A549 (cell line): Measurements from ENCODE around the gene WBP2. TPM values are rescaled to one million over a fixed set of nuclear protein-coding genes. Genes with fewer than 3 reads are reported as not detected.

Experiments used
- ATAC-seq, 2 experiments: fragments of 200-7000 bp in 1 of 2; fragments of >200 bp in 1 of 2; cut with Nextera tagmentation in 1 of 2; cut with Tn5 transposase in 1 of 2; 3 replicates each; pipeline versions ENCODE4 v1.8.0 to v1.9.1; 2018 to 2020; ENCODE audit warnings: mild to moderate bottlenecking in 1 of 2, moderate library complexity in 1 of 2
- CTCF ChIA-PET: fragments of 300-600 bp; sonication (Branson Sonifier 250); formaldehyde crosslinking; extraction: SDS; loops from one replicate; lab custom pipeline; 2021; ENCODE audit warnings: antibody characterized with exemption, inconsistent platforms; lab: Yijun Ruan, JAX
- POLR2A ChIA-PET: fragments of 350-600 bp; formaldehyde crosslinking; extraction: SDS; loops from one replicate; lab custom pipeline; 2021; ENCODE audit warnings: antibody characterized with exemption, inconsistent platforms; lab: Yijun Ruan, JAX
- DNase-seq, 2 experiments: peaks; one replicate each; pipeline versions ENCODE4 v3.0.0 to v3.0.0-alpha.2; 2011 to 2016; ENCODE audit warnings: low read depth in 1 of 2, low spot score in 1 of 2
- FAIRE-seq: peaks from 2 replicates; lab custom pipeline; 2011; peaks lifted over from hg19 to GRCh38; lab: Jason Lieb, UNC
- H3K27ac ChIP-seq, 2 experiments: fragments of >200 bp; sonication (Bioruptor Twin); formaldehyde crosslinking; 3 replicates each; pipeline ENCODE4 v1.5.1; 2016 to 2017
- H3K4me1 ChIP-seq: fragments of >200 bp; sonication (Bioruptor Twin); formaldehyde crosslinking; 3 replicates; pipeline ENCODE4 v1.6.1; 2016
- H3K4me2 ChIP-seq: fragments of >200 bp; sonication (Bioruptor Twin); formaldehyde crosslinking; 3 replicates; pipeline ENCODE4 v1.6.1; 2016
- H3K4me3 ChIP-seq: fragments of >200 bp; sonication (Bioruptor Twin); formaldehyde crosslinking; 3 replicates; pipeline ENCODE4 v1.5.1; 2016
- H3K9me3 ChIP-seq: fragments of >200 bp; sonication (Bioruptor Twin); formaldehyde crosslinking; 3 replicates; pipeline ENCODE4 v1.6.1; 2016
- CBX8 ChIP-seq: fragments of 200-600 bp; sonication (generic); IDR thresholded peaks from 2 replicates; pipeline ENCODE4 v1.6.1; 2016
- CEBPB ChIP-seq, 2 experiments: fragments of >200 bp in 1 of 2; sonication (Bioruptor Twin) in 1 of 2; formaldehyde crosslinking in 1 of 2; IDR thresholded peaks; 2 replicates each; pipeline ENCODE4 v1.6.1; 2012 to 2016
- CTCF ChIP-seq: fragments of >200 bp; sonication (Bioruptor Twin); formaldehyde crosslinking; IDR thresholded peaks from 3 replicates; pipeline ENCODE4 v1.5.1; 2016
- FOSB ChIP-seq: fragments of 250-450 bp; sonication (Bioruptor Pico); IDR thresholded peaks from 2 replicates; pipeline ENCODE4 v1.5.0; 2020; ENCODE audit warnings: mild to moderate bottlenecking, moderate library complexity
- GATA3 ChIP-seq: IDR thresholded peaks from 2 replicates; pipeline ENCODE4 v1.6.1; 2012; ENCODE audit warnings: borderline replicate concordance
- JUN ChIP-seq, 2 experiments: fragments of >200 bp; sonication (Bioruptor Twin); formaldehyde crosslinking; IDR thresholded peaks; 2 replicates in 1 of 2; 3 replicates in 1 of 2; pipeline ENCODE4 v1.6.1; 2016 to 2017
- JUNB ChIP-seq: fragments of >200 bp; sonication (Bioruptor Twin); formaldehyde crosslinking; IDR thresholded peaks from 2 replicates; pipeline ENCODE4 v1.6.1; 2016
- KDM5A ChIP-seq: fragments of 200-600 bp; sonication (generic); IDR thresholded peaks from 2 replicates; pipeline ENCODE4 v1.6.1; 2016; ENCODE audit warnings: antibody characterized with exemption, mild to moderate bottlenecking
- MAFK ChIP-seq: fragments of 450-650 bp; IDR thresholded peaks from 2 replicates; pipeline ENCODE4 v1.6.1; 2014; ENCODE audit not compliant: partially characterized antibody
- MAZ ChIP-seq: fragments of 150-350 bp; IDR thresholded peaks from 2 replicates; pipeline ENCODE4 v1.6.1; 2014; ENCODE audit warnings: antibody characterized with exemption, low read depth, low read length, borderline replicate concordance
- MYC ChIP-seq: IDR thresholded peaks from 2 replicates; pipeline ENCODE4 v1.6.1; 2012; ENCODE audit warnings: mild to moderate bottlenecking, inconsistent platforms, low read length, improper control_type of control experiment, borderline replicate concordance
- PHF8 ChIP-seq: fragments of 200-600 bp; sonication (generic); IDR thresholded peaks from 2 replicates; pipeline ENCODE4 v1.6.1; 2016; ENCODE audit warnings: low read depth, mild to moderate bottlenecking, antibody characterized with exemption, moderate library complexity, borderline replicate concordance
- POLR2A ChIP-seq: IDR thresholded peaks from 2 replicates; pipeline ENCODE4 v1.6.1; 2012; ENCODE audit warnings: mild to moderate bottlenecking, low read length
- POLR2AphosphoS2 ChIP-seq: conservative IDR thresholded peaks from 2 replicates; pipeline ENCODE4 v1.6.1; 2012; ENCODE audit warnings: low read length, improper control_type of control experiment, inconsistent platforms
- RFX5 ChIP-seq: fragments of 450-650 bp; IDR thresholded peaks from 2 replicates; pipeline ENCODE4 v1.7.1; 2014; ENCODE audit warnings: antibody characterized with exemption, mild to moderate bottlenecking, moderate library complexity
- SMC3 ChIP-seq: fragments of >200 bp; sonication (Bioruptor Twin); formaldehyde crosslinking; IDR thresholded peaks from 3 replicates; pipeline ENCODE4 v1.6.1; 2018; ENCODE audit warnings: inconsistent platforms
- TP53 ChIP-seq: fragments of 250-450 bp; sonication (Bioruptor Pico); IDR thresholded peaks from 2 replicates; pipeline ENCODE4 v1.5.0; 2021; ENCODE audit warnings: mild to moderate bottlenecking, moderate library complexity
- ZC3H11A ChIP-seq: fragments of 450-650 bp; IDR thresholded peaks from 2 replicates; pipeline ENCODE4 v1.6.1; 2014; ENCODE audit warnings: antibody characterized with exemption, mild to moderate bottlenecking
- WGBS: methylation state at CpG from one replicate; pipeline ENCODE4 v1.1.6; 2017; ENCODE audit errors: missing lambda C conversion rate; 5-methylcytosine and 5-hydroxymethylcytosine counted together
- polyA minus RNA-seq: library from RNA; depleted of rRNA, polyadenylated mRNA; stranded (reverse); fragments of >200 nt; gene quantifications from 2 replicates; pipeline ENCODE4 v1.2.3, GENCODE V29; 2011; rRNA and poly(A)+ RNA removed
- polyA plus RNA-seq, 4 experiments: library from polyadenylated mRNA; depleted of rRNA in 3 of 4; stranded (reverse); fragments of >200 nt; fragmentation: RNase III in 1 of 4; extraction: RNeasy Plus Mini Kit Qiagen cat#74134 plus additional on column Dnase treatment in 1 of 4; gene quantifications; 2 replicates in 3 of 4; 3 replicates in 1 of 4; pipeline ENCODE4 v1.2.3, GENCODE V29; 2011 to 2017
- TF ChIP-seq, protein P1 (sequence below): fragments of >200 bp; sonication (Bioruptor Twin); formaldehyde crosslinking; IDR thresholded peaks from 3 replicates; pipeline ENCODE4 v1.6.1; 2016
- TF ChIP-seq, protein P2 (sequence below): fragments of >200 bp; sonication (Bioruptor Twin); formaldehyde crosslinking; IDR thresholded peaks from 2 replicates; pipeline ENCODE4 v1.6.1; 2016
- TF ChIP-seq, protein P3 (sequence below): fragments of 450-650 bp; IDR thresholded peaks from 2 replicates; pipeline ENCODE4 v1.6.1; 2014; ENCODE audit warnings: antibody characterized with exemption
- TF ChIP-seq, protein P4 (sequence below): IDR thresholded peaks from 2 replicates; pipeline ENCODE4 v1.6.1; 2012

The WBP2 gene
- polyA plus RNA-seq (2011; rRNA removed), result 35.6 and 39.7 TPM in 2 replicates
- 26.6 and 35.4 TPM in 2 replicates for polyA plus RNA-seq (2012; cell fraction: cytosol; rRNA removed)
- 60.1 and 71.4 TPM in 2 replicates for polyA plus RNA-seq (2012; cell fraction: nucleus; rRNA removed)
- 111 to 131 TPM (median 116 TPM) in 3 replicates for polyA plus RNA-seq (2017; fragmentation: RNase III; extraction: RNeasy Plus Mini Kit Qiagen cat#74134 plus additional on column Dnase treatment)
- 31.8 and 40.3 TPM in 2 replicates for polyA minus RNA-seq

DNA sequence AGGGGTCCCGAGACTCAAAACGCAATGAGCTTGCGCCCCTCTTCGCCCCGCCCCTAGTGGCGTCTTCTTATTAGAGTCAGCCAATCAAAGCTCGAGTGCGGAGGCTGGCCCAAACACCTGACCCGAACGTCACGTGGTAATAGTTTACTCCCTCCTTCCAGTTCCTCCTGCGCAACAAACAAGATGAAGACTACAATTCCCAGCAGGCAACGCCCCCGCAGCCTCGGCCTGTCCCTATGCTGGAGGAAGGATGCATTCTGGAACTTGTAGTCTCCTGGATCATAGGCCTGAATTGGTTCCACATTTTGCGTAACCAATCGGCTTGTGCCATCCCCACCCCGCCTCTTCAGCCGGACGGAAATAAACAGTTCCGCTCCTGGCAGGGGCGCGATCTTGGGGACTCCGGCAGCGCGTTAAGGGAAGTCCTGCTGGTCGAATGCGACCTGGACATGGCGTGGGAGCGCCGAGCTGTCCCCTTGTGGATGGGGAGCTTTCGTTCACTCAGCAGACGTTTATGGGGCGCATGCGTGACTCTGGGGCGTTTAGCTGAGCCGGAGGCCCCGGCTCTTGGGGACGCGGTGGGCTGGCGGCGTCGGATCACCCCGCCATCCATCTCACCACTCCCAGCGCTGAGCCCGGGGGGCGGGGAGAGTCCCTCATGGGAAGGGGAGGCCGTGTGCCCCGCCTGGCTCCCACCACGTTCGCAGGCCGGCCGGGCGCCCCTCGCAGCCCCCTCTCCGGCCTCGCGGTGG is at the start of gene WBP2:
Gene WBP2, minus strand, starts transcription at position 26 of the 752 bp plus-strand sequence. CDS start 38 bp downstream, outside the sequence.
- H3K9me3 ChIP-seq, result no peaks in the 10 kb centered on the region
- ChIA-PET POLR2A (interaction anchor here (0.6 to 2.8 kb wide), 27 partner anchors 9 to 1111 kb away, joined by 3 to 68 read pairs (median 4); partner anchors contain the start of genes EXOC7, GALK1, MRPL58 and TRIM47), CTCF (interaction anchor here (0.6 to 37.0 kb wide), 21 partner anchors 10 to 409 kb away, joined by 3 to 691 read pairs (median 5); partner anchors contain the start of genes GALK1, TRIM47, TRIM65 and UNC13D)
- peak within 1 kb of the TSS; percentile 91 for H3K4me2 ChIP-seq
- peak within 1 kb of the TSS; percentile 58 for H3K4me3 ChIP-seq
- DNase-seq (peak; percentile 100), FAIRE-seq (peak; percentile 96), ATAC-seq (peak; percentile 90 to 95)
- H3K27ac ChIP-seq, result peak within 1 kb of the TSS; percentile 83 to 91
- under 1% methylated on average over 51 of the region's 58 CpGs for WGBS
- peaks cover 19% of the 10 kb centered on the region for H3K4me1 ChIP-seq
- TF ChIP-seq POLR2AphosphoS2 (no peak), MYC (peak; percentile 24; the same call in 1 of the 2 replicates), RFX5 (peak; percentile 65), GATA3 (0 out of 2 replicates have a peak, but pooled peaks have one; percentile 10), JUNB (no peak), CTCF (peak; percentile 63; the same call in 2 of the 3 replicates), KDM5A (peak; percentile 91), MAFK (no peak), SMC3 (peak; percentile 53; the same call in 2 of the 3 replicates), FOSB (CRISPR knock-in tag) (no peak), POLR2A (peak; percentile 95), CEBPB (IDR thresholded peaks at IDR 0.05) (peak in 1 of 2 experiments; percentile 65; a peak in 2 of 4 replicates), MAZ (no peak; the same call in 1 of the 2 replicates), ZC3H11A (no peak), JUN (IDR thresholded peaks at IDR 0.05) (peak in 1 of 2 experiments; percentile 74; a peak in 3 of 5 replicates), CBX8 (no peak), PHF8 (peak; percentile 85), TP53 (CRISPR knock-in tag) (no peak)
- TF ChIP-seq, protein P1, sequence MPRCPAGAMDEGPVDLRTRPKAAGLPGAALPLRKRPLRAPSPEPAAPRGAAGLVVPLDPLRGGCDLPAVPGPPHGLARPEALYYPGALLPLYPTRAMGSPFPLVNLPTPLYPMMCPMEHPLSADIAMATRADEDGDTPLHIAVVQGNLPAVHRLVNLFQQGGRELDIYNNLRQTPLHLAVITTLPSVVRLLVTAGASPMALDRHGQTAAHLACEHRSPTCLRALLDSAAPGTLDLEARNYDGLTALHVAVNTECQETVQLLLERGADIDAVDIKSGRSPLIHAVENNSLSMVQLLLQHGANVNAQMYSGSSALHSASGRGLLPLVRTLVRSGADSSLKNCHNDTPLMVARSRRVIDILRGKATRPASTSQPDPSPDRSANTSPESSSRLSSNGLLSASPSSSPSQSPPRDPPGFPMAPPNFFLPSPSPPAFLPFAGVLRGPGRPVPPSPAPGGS, result peak; percentile 93; the same call in 2 of the 3 replicates
- TF ChIP-seq, protein P2, sequence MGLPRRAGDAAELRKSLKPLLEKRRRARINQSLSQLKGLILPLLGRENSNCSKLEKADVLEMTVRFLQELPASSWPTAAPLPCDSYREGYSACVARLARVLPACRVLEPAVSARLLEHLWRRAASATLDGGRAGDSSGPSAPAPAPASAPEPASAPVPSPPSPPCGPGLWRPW, result no peak
- TF ChIP-seq, protein P3, sequence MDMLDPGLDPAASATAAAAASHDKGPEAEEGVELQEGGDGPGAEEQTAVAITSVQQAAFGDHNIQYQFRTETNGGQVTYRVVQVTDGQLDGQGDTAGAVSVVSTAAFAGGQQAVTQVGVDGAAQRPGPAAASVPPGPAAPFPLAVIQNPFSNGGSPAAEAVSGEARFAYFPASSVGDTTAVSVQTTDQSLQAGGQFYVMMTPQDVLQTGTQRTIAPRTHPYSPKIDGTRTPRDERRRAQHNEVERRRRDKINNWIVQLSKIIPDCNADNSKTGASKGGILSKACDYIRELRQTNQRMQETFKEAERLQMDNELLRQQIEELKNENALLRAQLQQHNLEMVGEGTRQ, result peak; percentile 99
- TF ChIP-seq, protein P4, sequence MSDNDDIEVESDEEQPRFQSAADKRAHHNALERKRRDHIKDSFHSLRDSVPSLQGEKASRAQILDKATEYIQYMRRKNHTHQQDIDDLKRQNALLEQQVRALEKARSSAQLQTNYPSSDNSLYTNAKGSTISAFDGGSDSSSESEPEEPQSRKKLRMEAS, result peak; percentile 39; the same call in 1 of the 2 replicates
